B cell (primary cell): ENCODE results near the gene FRRS1.

Source experiments
- CTCF ChIP-seq: fragments of 200-600 bp; IDR thresholded peaks from one replicate; pipeline ENCODE4 v1.8.0; 2022; ENCODE audit warnings: antibody characterized with exemption, mild to moderate bottlenecking
- EZH2 ChIP-seq: IDR thresholded peaks from 2 replicates; pipeline ENCODE4 v1.6.1; 2012; ENCODE audit warnings: borderline replicate concordance, low read depth, mild to moderate bottlenecking, moderate library complexity, low read length; ENCODE audit not compliant: insufficient read depth, poor library complexity, severe bottlenecking

DNA sequence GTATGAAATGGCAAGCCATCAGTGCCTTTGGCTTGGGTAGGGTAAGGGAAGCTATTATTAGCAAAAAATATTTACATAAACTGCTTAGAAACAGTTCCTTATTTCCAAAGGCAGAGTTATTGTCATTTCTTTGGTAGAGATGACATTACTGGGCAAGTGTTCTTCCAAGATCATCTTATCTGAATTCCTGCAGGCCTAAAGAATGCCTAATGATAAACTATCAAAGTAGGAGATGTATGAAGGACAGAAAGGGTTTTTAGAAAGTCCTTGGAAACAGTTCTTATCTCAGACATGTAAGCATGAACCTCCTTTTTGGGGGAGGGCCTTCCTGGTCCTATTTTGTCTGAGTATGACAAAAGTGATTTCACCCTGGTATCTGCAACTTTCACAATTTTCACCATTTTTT is 5.1 kb upstream of the FRRS1 start:
- TF ChIP-seq CTCF = no peak
- TF ChIP-seq EZH2 = no peak
